ENCODE data around the gene TLE2. TPM values are rescaled to one million over a fixed set of nuclear protein-coding genes. Genes with fewer than 3 reads are reported as not detected.

TLE2 gene
- polyA plus RNA-seq, 1 of the 3 experiments (the other 2 are of a cell fraction) = 2.3 TPM

DNA sequence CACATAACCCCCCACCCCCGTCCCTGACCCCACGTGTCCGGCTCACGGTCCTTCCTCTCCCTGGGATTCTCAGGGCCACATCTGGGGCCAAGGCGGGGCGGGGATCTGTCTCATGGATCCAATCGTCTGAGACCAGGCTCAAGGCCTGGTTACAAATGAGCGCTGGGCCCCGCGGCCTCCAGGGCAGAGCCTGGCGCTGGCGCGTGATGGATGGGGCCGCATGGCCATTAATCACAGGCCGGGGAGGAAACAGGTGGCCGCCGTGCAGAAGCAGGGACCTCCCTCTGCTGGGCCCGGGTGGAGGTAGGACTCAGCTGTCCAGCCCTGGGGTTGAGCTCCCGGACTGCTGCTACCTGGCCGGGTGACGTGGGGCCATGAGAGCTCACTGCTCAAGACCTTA lies 39.0 kb upstream of the TLE2 start:
- POLR2A ChIA-PET = interaction anchor here (0.8 kb wide), 1 partner anchor 95 kb away, joined by 3 read pairs; no protein-coding TSS in a partner anchor
- H3K27me3 ChIP-seq (ENCODE audit: insufficient read depth) = no peaks in the 10 kb centered on the region
- peak; percentile 82 for DNase-seq
- no peaks in the 10 kb centered on the region for H4K20me1 ChIP-seq (ENCODE audit: insufficient read depth)
- CTCF ChIA-PET = interaction anchor here (0.6 to 1.6 kb wide), 12 partner anchors 9 to 118 kb away, joined by 3 to 7 read pairs (median 3); no protein-coding TSS in a partner anchor
- WGBS (ENCODE audit: low lambda C conversion rate) = 72% methylated on average over 12 of the region's 21 CpGs
- no peaks in the 10 kb centered on the region for H3K9me2 ChIP-seq
- H3K27ac ChIP-seq (ENCODE audit: low read depth in 2 of 2, low read length in 1 of 2) = no peak overlapping the region
- no peaks in the 10 kb centered on the region for H3K36me3 ChIP-seq (replicated peaks in 1 of 2; ENCODE audit: control insufficient read depth in 1 of 2, insufficient read depth in 2 of 2, low read length in 1 of 2)
- no peak overlapping the region for H3K4me3 ChIP-seq (ENCODE audit: low read depth in 2 of 2, low read length in 1 of 2)
- peaks cover 7% of the 10 kb centered on the region for H3F3A ChIP-seq (replicated peaks; ENCODE audit: insufficient read depth)
- H3K9ac ChIP-seq = no peak overlapping the region
- TF ChIP-seq NRF1 (IDR thresholded peaks at IDR 0.05; ENCODE audit: low read depth, low read length) (no peak), FOXJ3 (CRISPR knock-in tag; IDR thresholded peaks at IDR 0.05) (peak; percentile 61; the same call in 1 of the 2 replicates), EZH2phosphoT487 (IDR thresholded peaks at IDR 0.05; ENCODE audit: borderline replicate concordance, low read depth) (no peak)
- H3K79me2 ChIP-seq (ENCODE audit: insufficient read depth) = no peaks in the 10 kb centered on the region
- no peak overlapping the region for H2AFZ ChIP-seq (ENCODE audit: low read depth)
- H3K4me2 ChIP-seq = no peak overlapping the region
- H3K4me1 ChIP-seq (ENCODE audit: control insufficient read depth in 1 of 2, insufficient read depth in 2 of 2, low read depth in 1 of 2, low read length in 1 of 2) = peaks cover 0 to 7% of the 10 kb centered on the region in 2 experiments; a peak in 1 of 4 replicates
- H3K9me3 ChIP-seq = no peaks in the 10 kb centered on the region

GRCh38 chr19:3067563-3067962 lies 38.5 kb upstream of the TLE2 start:
- H3K79me2 ChIP-seq (ENCODE audit: insufficient read depth) = no peaks in the 10 kb centered on the region
- no peak overlapping the region for H3K4me2 ChIP-seq
- TF ChIP-seq USF1 (IDR thresholded peaks at IDR 0.05; ENCODE audit: borderline replicate concordance, low read depth) (no peak), RFX5 (IDR thresholded peaks at IDR 0.05; ENCODE audit: low read length) (no peak), POLR2AphosphoS5 (IDR thresholded peaks at IDR 0.05; ENCODE audit: low read depth, low read length) (no peak), NFIC (IDR thresholded peaks at IDR 0.05; ENCODE audit: borderline replicate concordance) (no peak), NRF1 (IDR thresholded peaks at IDR 0.05; ENCODE audit: low read depth, low read length) (no peak)
- no peak overlapping the region for H3K9ac ChIP-seq
- no peak overlapping the region for H3K4me3 ChIP-seq (ENCODE audit: low read depth in 2 of 2, low read length in 1 of 2)
- H2AFZ ChIP-seq (ENCODE audit: low read depth) = no peak overlapping the region
- no peaks in the 10 kb centered on the region for H3K27me3 ChIP-seq (ENCODE audit: insufficient read depth)
- 85% methylated on average over 9 of the region's 9 CpGs for WGBS (ENCODE audit: low lambda C conversion rate)
- no peaks in the 10 kb centered on the region for H3K9me3 ChIP-seq
- peaks cover 0 to 7% of the 10 kb centered on the region in 2 experiments; a peak in 1 of 4 replicates for H3K4me1 ChIP-seq (ENCODE audit: control insufficient read depth in 1 of 2, insufficient read depth in 2 of 2, low read depth in 1 of 2, low read length in 1 of 2)
- peaks cover 7% of the 10 kb centered on the region for H3F3A ChIP-seq (replicated peaks; ENCODE audit: insufficient read depth)
- no peaks in the 10 kb centered on the region for H4K20me1 ChIP-seq (ENCODE audit: insufficient read depth)
- no peak overlapping the region for H3K27ac ChIP-seq (ENCODE audit: low read depth in 2 of 2, low read length in 1 of 2)
- ChIA-PET POLR2A (interaction anchor here (0.8 kb wide), 1 partner anchor 95 kb away, joined by 3 read pairs; no protein-coding TSS in a partner anchor), CTCF (interaction anchor here (1.1 to 1.6 kb wide), 9 partner anchors 9 to 117 kb away, joined by 3 to 7 read pairs (median 3); no protein-coding TSS in a partner anchor)
- peak; percentile 3 for DNase-seq
- no peaks in the 10 kb centered on the region for H3K36me3 ChIP-seq (replicated peaks in 1 of 2; ENCODE audit: control insufficient read depth in 1 of 2, insufficient read depth in 2 of 2, low read length in 1 of 2)
- H3K9me2 ChIP-seq = no peaks in the 10 kb centered on the region

GRCh38 chr19:3066482-3067049 lies 37.5 kb upstream of the TLE2 start:
- H3K4me1 ChIP-seq (ENCODE audit: control insufficient read depth in 1 of 2, insufficient read depth in 2 of 2, low read depth in 1 of 2, low read length in 1 of 2) = peaks cover 0 to 7% of the 10 kb centered on the region in 2 experiments; a peak in 1 of 4 replicates
- no peak overlapping the region for H3K4me2 ChIP-seq

More at GRCh38 chr19:3066482-3067049, 37.5 kb upstream of the TLE2 start:
- ChIA-PET CTCF (interaction anchor here (0.6 to 1.5 kb wide), 2 partner anchors 115 to 569 kb away, joined by 3 read pairs; no protein-coding TSS in a partner anchor), POLR2A (no interaction called here)
- 84% methylated on average over 16 of the region's 16 CpGs for WGBS (ENCODE audit: low lambda C conversion rate)
- Histone ChIP-seq H3K9ac (no peak overlapping the region), H3K9me3 (no peaks in the 10 kb centered on the region), H3K36me3 (replicated peaks in 1 of 2; ENCODE audit: control insufficient read depth in 1 of 2, insufficient read depth in 2 of 2, low read length in 1 of 2) (no peaks in the 10 kb centered on the region), H3K9me2 (no peaks in the 10 kb centered on the region), H3K4me3 (ENCODE audit: low read depth in 2 of 2, low read length in 1 of 2) (no peak overlapping the region), H3F3A (replicated peaks; ENCODE audit: insufficient read depth) (peaks cover 4% of the 10 kb centered on the region), H2AFZ (ENCODE audit: low read depth) (no peak overlapping the region), H3K79me2 (ENCODE audit: insufficient read depth) (peaks cover under 1% of the 10 kb centered on the region; the same call in 1 of the 2 replicates), H3K27me3 (ENCODE audit: insufficient read depth) (no peaks in the 10 kb centered on the region), H3K27ac (ENCODE audit: low read depth in 2 of 2, low read length in 1 of 2) (no peak overlapping the region), H4K20me1 (ENCODE audit: insufficient read depth) (no peaks in the 10 kb centered on the region)
- TF ChIP-seq SIN3A (IDR thresholded peaks at IDR 0.05; ENCODE audit: borderline replicate concordance, low read depth, low read length) (no peak), CHD2 (IDR thresholded peaks at IDR 0.05; ENCODE audit: low read length, partially characterized antibody) (no peak), FOXM1 (IDR thresholded peaks at IDR 0.05; ENCODE audit: low read depth) (no peak), RCOR1 (IDR thresholded peaks at IDR 0.05; ENCODE audit: low read length) (no peak), ELF1 (IDR thresholded peaks at IDR 0.05) (no peak), YY1 (IDR thresholded peaks at IDR 0.05; ENCODE audit: low read depth) (no peak), MXI1 (IDR thresholded peaks at IDR 0.05; ENCODE audit: low read depth, low read length) (no peak), SMC3 (IDR thresholded peaks at IDR 0.05; ENCODE audit: low read depth, low read length) (no peak), JUND (IDR thresholded peaks at IDR 0.05) (no peak)
- TF ChIP-seq, protein P1, sequence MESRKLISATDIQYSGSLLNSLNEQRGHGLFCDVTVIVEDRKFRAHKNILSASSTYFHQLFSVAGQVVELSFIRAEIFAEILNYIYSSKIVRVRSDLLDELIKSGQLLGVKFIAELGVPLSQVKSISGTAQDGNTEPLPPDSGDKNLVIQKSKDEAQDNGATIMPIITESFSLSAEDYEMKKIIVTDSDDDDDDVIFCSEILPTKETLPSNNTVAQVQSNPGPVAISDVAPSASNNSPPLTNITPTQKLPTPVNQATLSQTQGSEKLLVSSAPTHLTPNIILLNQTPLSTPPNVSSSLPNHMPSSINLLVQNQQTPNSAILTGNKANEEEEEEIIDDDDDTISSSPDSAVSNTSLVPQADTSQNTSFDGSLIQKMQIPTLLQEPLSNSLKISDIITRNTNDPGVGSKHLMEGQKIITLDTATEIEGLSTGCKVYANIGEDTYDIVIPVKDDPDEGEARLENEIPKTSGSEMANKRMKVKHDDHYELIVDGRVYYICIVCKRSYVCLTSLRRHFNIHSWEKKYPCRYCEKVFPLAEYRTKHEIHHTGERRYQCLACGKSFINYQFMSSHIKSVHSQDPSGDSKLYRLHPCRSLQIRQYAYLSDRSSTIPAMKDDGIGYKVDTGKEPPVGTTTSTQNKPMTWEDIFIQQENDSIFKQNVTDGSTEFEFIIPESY (IDR thresholded peaks at IDR 0.05; ENCODE audit: borderline replicate concordance, low read depth) = no peak
- DNase-seq = peak; percentile 2
